Measurements from ENCODE around the gene GASK1A. TPM values are rescaled to one million over a fixed set of nuclear protein-coding genes. Genes with fewer than 3 reads are reported as not detected.

GASK1A gene
- total and polyA plus RNA-seq, 2 experiments from 2014 or later = 2.6 to 11.1 TPM

DNA sequence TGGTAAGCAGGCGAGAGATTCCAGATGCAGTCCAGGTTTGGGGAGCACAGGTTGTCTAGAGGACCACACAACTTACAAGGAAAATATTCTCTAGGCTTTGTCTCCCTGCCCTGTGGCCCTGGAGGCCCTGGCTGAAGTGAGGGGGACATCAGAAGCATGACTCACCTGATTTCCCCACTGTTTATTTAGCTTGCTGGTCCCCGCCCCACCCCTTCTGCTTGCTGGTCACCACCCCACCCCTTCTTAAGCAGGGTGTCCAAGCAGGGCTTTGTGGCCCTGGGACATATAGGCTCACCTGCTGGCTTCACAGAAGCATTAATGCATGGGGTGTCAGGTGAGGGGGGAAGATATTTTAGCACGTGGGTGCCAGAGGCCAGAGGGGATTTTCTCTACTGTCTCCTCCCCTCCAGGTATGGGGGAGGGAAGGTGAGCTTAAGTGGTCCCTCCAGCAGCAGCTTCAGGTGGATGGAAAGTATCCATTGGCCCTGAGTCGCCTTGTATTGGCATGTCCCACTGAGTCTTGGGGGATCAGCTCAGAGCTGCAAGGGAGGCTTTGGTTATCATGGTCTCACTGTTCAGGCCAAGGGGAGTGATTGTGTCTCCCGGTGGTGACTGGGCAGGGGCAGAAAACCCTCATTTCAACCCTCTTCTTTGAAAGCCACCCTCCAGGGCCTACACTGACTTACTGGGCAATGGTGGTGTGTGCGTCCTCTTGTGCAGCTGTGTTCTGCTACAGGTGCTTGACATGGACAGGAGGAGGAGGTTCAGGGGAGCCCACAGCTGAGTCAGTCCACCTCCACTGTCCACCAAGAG, 49.8 kb downstream of the GASK1A start:
- H3K27ac Mint-ChIP-seq = no peak overlapping the region
- H3K4me3 ChIP-seq = no peak overlapping the region
- no peak overlapping the region for H3K4me2 ChIP-seq
- TF ChIP-seq POLR2AphosphoS5 (IDR thresholded peaks at IDR 0.05; ENCODE audit: low read depth) (no peak), EZH2phosphoT487 (IDR thresholded peaks at IDR 0.05; ENCODE audit: unreplicated experiment) (no peak), ZNF114 (CRISPR knock-in tag; IDR thresholded peaks at IDR 0.05) (no peak), STAT1 (IDR thresholded peaks at IDR 0.05; ENCODE audit: unreplicated experiment) (no peak), JUNB (IDR thresholded peaks at IDR 0.05; ENCODE audit: unreplicated experiment) (no peak), EZH2 (IDR thresholded peaks at IDR 0.05; ENCODE audit: low read depth, unreplicated experiment) (no peak), CREB1 (CRISPR knock-in tag; IDR thresholded peaks at IDR 0.05; ENCODE audit: low read depth) (no peak)
- TF ChIP-seq, protein P1, sequence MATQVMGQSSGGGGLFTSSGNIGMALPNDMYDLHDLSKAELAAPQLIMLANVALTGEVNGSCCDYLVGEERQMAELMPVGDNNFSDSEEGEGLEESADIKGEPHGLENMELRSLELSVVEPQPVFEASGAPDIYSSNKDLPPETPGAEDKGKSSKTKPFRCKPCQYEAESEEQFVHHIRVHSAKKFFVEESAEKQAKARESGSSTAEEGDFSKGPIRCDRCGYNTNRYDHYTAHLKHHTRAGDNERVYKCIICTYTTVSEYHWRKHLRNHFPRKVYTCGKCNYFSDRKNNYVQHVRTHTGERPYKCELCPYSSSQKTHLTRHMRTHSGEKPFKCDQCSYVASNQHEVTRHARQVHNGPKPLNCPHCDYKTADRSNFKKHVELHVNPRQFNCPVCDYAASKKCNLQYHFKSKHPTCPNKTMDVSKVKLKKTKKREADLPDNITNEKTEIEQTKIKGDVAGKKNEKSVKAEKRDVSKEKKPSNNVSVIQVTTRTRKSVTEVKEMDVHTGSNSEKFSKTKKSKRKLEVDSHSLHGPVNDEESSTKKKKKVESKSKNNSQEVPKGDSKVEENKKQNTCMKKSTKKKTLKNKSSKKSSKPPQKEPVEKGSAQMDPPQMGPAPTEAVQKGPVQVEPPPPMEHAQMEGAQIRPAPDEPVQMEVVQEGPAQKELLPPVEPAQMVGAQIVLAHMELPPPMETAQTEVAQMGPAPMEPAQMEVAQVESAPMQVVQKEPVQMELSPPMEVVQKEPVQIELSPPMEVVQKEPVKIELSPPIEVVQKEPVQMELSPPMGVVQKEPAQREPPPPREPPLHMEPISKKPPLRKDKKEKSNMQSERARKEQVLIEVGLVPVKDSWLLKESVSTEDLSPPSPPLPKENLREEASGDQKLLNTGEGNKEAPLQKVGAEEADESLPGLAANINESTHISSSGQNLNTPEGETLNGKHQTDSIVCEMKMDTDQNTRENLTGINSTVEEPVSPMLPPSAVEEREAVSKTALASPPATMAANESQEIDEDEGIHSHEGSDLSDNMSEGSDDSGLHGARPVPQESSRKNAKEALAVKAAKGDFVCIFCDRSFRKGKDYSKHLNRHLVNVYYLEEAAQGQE (IDR thresholded peaks at IDR 0.05; ENCODE audit: unreplicated experiment) = no peak
- TF ChIP-seq, protein P2, sequence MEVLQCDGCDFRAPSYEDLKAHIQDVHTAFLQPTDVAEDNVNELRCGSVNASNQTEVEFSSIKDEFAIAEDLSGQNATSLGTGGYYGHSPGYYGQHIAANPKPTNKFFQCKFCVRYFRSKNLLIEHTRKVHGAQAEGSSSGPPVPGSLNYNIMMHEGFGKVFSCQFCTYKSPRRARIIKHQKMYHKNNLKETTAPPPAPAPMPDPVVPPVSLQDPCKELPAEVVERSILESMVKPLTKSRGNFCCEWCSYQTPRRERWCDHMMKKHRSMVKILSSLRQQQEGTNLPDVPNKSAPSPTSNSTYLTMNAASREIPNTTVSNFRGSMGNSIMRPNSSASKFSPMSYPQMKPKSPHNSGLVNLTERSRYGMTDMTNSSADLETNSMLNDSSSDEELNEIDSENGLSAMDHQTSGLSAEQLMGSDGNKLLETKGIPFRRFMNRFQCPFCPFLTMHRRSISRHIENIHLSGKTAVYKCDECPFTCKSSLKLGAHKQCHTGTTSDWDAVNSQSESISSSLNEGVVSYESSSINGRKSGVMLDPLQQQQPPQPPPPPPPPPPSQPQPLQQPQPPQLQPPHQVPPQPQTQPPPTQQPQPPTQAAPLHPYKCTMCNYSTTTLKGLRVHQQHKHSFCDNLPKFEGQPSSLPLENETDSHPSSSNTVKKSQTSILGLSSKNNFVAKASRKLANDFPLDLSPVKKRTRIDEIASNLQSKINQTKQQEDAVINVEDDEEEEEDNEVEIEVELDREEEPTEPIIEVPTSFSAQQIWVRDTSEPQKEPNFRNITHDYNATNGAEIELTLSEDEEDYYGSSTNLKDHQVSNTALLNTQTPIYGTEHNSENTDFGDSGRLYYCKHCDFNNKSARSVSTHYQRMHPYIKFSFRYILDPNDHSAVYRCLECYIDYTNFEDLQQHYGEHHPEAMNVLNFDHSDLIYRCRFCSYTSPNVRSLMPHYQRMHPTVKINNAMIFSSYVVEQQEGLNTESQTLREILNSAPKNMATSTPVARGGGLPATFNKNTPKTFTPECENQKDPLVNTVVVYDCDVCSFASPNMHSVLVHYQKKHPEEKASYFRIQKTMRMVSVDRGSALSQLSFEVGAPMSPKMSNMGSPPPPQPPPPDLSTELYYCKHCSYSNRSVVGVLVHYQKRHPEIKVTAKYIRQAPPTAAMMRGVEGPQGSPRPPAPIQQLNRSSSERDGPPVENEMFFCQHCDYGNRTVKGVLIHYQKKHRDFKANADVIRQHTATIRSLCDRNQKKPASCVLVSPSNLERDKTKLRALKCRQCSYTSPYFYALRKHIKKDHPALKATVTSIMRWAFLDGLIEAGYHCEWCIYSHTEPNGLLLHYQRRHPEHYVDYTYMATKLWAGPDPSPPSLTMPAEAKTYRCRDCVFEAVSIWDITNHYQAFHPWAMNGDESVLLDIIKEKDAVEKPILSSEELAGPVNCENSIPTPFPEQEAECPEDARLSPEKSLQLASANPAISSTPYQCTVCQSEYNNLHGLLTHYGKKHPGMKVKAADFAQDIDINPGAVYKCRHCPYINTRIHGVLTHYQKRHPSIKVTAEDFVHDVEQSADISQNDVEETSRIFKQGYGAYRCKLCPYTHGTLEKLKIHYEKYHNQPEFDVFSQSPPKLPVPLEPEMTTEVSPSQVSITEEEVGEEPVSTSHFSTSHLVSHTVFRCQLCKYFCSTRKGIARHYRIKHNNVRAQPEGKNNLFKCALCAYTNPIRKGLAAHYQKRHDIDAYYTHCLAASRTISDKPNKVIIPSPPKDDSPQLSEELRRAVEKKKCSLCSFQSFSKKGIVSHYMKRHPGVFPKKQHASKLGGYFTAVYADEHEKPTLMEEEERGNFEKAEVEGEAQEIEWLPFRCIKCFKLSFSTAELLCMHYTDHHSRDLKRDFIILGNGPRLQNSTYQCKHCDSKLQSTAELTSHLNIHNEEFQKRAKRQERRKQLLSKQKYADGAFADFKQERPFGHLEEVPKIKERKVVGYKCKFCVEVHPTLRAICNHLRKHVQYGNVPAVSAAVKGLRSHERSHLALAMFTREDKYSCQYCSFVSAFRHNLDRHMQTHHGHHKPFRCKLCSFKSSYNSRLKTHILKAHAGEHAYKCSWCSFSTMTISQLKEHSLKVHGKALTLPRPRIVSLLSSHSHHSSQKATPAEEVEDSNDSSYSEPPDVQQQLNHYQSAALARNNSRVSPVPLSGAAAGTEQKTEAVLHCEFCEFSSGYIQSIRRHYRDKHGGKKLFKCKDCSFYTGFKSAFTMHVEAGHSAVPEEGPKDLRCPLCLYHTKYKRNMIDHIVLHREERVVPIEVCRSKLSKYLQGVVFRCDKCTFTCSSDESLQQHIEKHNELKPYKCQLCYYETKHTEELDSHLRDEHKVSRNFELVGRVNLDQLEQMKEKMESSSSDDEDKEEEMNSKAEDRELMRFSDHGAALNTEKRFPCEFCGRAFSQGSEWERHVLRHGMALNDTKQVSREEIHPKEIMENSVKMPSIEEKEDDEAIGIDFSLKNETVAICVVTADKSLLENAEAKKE (CRISPR knock-in tag; IDR thresholded peaks at IDR 0.05) = no peak
- TF ChIP-seq, protein P3, sequence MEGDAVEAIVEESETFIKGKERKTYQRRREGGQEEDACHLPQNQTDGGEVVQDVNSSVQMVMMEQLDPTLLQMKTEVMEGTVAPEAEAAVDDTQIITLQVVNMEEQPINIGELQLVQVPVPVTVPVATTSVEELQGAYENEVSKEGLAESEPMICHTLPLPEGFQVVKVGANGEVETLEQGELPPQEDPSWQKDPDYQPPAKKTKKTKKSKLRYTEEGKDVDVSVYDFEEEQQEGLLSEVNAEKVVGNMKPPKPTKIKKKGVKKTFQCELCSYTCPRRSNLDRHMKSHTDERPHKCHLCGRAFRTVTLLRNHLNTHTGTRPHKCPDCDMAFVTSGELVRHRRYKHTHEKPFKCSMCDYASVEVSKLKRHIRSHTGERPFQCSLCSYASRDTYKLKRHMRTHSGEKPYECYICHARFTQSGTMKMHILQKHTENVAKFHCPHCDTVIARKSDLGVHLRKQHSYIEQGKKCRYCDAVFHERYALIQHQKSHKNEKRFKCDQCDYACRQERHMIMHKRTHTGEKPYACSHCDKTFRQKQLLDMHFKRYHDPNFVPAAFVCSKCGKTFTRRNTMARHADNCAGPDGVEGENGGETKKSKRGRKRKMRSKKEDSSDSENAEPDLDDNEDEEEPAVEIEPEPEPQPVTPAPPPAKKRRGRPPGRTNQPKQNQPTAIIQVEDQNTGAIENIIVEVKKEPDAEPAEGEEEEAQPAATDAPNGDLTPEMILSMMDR (conservative IDR thresholded peaks at IDR 0.05; ENCODE audit: low read depth in 2 of 2) = no peak
- TF ChIP-seq, protein P4, sequence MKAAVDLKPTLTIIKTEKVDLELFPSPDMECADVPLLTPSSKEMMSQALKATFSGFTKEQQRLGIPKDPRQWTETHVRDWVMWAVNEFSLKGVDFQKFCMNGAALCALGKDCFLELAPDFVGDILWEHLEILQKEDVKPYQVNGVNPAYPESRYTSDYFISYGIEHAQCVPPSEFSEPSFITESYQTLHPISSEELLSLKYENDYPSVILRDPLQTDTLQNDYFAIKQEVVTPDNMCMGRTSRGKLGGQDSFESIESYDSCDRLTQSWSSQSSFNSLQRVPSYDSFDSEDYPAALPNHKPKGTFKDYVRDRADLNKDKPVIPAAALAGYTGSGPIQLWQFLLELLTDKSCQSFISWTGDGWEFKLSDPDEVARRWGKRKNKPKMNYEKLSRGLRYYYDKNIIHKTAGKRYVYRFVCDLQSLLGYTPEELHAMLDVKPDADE (IDR thresholded peaks at IDR 0.05) = no peak
- no peak for ATAC-seq
- no peaks in the 10 kb centered on the region for H3K79me2 ChIP-seq (replicated peaks; ENCODE audit: insufficient read depth)
- peaks cover 16% of the 10 kb centered on the region for H3K4me1 Mint-ChIP-seq
- H3F3A ChIP-seq (replicated peaks; ENCODE audit: low read depth) = no peaks in the 10 kb centered on the region
- peaks cover 4% of the 10 kb centered on the region; the same call in 1 of the 2 replicates for H3K4me1 ChIP-seq (ENCODE audit: insufficient read depth)
- H3K27me3 ChIP-seq (ENCODE audit: insufficient read depth) = no peaks in the 10 kb centered on the region
- H2AFZ ChIP-seq = no peak overlapping the region
- no peaks in the 10 kb centered on the region for H3K36me3 Mint-ChIP-seq (ENCODE audit: low read depth)
- no peaks in the 10 kb centered on the region; the same call in 1 of the 2 replicates for H3K36me3 ChIP-seq (ENCODE audit: insufficient read depth)
- no peaks in the 10 kb centered on the region for H4K20me1 ChIP-seq (replicated peaks; ENCODE audit: insufficient read depth)
- H3K27me3 Mint-ChIP-seq (ENCODE audit: insufficient read depth, low read depth, poor library complexity) = peaks cover 7% of the 10 kb centered on the region
- no peak overlapping the region for H3K4me3 Mint-ChIP-seq
- 0 out of 2 replicates have a peak, but pooled peaks cover 4% of the 10 kb centered on the region for H3K9me2 ChIP-seq (ENCODE audit: insufficient read depth)
- H3K9me3 Mint-ChIP-seq = no peaks in the 10 kb centered on the region; the same call in 2 of the 3 replicates
- no peak for DNase-seq (ENCODE audit: low spot score)
- H3K27ac ChIP-seq (ENCODE audit: low read depth) = no peak overlapping the region

Measured in GM23338 (cell line).